Right atrium auricular region (tissue), 2 donors: ENCODE data around the gene PRKCH. TPM values are rescaled to one million over a fixed set of nuclear protein-coding genes. Genes with fewer than 3 reads are reported as not detected.
"Not testable (repeated sequence)": the region's sequence is repeated elsewhere in the genome, so short reads cannot be mapped to it uniquely, and the experiment has no call there.

Experiments used
- DNase-seq: peaks from one replicate; pipeline ENCODE4 v3.0.0-alpha.2; 2019; ENCODE audit warnings: low spot score
- H3K27ac ChIP-seq, 2 donors: fragments of 200-600 bp; sonication (generic); 1 replicate in 1 of 2; 2 replicates in 1 of 2; pipeline ENCODE4 v1.5.1; 2016 to 2019
- H3K27me3 ChIP-seq, 2 donors: fragments of 200-600 bp; sonication (generic); one replicate each; pipeline versions ENCODE4 v1.5.1 to v1.6.0; 2017 to 2019
- H3K36me3 ChIP-seq: fragments of 200-600 bp; sonication (generic); one replicate; pipeline ENCODE4 v1.5.1; 2016
- H3K4me1 ChIP-seq, 2 donors: fragments of 200-600 bp; sonication (generic); one replicate each; pipeline versions ENCODE4 v1.5.1 to v1.6.0; 2017 to 2019
- H3K4me3 ChIP-seq, 2 donors: fragments of 200-600 bp; sonication (generic); 1 replicate in 1 of 2; 2 replicates in 1 of 2; pipeline ENCODE4 v1.5.1; 2017 to 2019; ENCODE audit warnings: mild to moderate bottlenecking in 1 of 2, moderate library complexity in 1 of 2
- H3K9me3 ChIP-seq, 2 donors: fragments of 200-600 bp; sonication (generic); one replicate each; pipeline ENCODE4 v1.5.1; 2019
- total RNA-seq, 2 donors: library from RNA; depleted of rRNA; stranded (reverse); fragments of >200 nt; gene quantifications; one replicate each; pipeline ENCODE4 v1.1.0, GENCODE V29; 2016
- TF ChIP-seq, protein P1 (sequence below), 2 donors: fragments of 200-600 bp; sonication (generic); IDR thresholded peaks; one replicate each; pipeline ENCODE4 v1.5.1; 2019; ENCODE audit warnings: antibody characterized with exemption in 2 of 2

Gene PRKCH
- total RNA-seq, 2 donors from 2014 or later = 24.9 to 40.3 TPM

DNA sequence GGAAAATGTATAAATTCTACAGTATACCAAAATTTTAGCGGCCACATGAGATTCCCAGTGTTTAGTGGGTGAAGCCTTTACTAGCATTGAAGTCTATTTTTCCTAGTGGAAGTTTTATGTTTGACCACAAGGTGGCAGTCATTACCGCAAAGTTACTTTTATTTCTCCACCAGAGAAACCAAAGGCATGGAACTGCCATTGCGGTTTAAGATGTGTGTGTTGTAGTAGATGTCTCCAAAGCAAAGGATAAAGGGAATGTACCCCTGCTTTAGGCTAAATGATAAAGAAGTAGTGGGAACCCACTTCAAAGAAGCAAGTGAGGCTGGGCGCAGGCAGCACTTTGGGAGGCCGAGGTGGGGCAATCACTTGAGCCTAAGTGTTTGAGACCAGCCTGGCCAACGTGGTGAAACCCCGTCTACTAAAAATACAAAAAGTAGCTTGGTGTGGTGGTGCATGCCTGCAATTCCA lies 140.5 kb downstream of the PRKCH start:
- DNase-seq = no peak
- peak overlapping the region in 1 of 2 donors; percentile 19 for H3K27ac ChIP-seq
- no peaks in the 10 kb centered on the region for H3K27me3 ChIP-seq
- H3K36me3 ChIP-seq = no peaks in the 10 kb centered on the region
- peaks cover 0 to 36% of the 10 kb centered on the region in 2 donors for H3K4me1 ChIP-seq
- no peak overlapping the region for H3K4me3 ChIP-seq
- H3K9me3 ChIP-seq = peaks cover 0 to 8% of the 10 kb centered on the region in 2 donors
- TF ChIP-seq, protein P1, sequence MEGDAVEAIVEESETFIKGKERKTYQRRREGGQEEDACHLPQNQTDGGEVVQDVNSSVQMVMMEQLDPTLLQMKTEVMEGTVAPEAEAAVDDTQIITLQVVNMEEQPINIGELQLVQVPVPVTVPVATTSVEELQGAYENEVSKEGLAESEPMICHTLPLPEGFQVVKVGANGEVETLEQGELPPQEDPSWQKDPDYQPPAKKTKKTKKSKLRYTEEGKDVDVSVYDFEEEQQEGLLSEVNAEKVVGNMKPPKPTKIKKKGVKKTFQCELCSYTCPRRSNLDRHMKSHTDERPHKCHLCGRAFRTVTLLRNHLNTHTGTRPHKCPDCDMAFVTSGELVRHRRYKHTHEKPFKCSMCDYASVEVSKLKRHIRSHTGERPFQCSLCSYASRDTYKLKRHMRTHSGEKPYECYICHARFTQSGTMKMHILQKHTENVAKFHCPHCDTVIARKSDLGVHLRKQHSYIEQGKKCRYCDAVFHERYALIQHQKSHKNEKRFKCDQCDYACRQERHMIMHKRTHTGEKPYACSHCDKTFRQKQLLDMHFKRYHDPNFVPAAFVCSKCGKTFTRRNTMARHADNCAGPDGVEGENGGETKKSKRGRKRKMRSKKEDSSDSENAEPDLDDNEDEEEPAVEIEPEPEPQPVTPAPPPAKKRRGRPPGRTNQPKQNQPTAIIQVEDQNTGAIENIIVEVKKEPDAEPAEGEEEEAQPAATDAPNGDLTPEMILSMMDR (IDR thresholded peaks at IDR 0.05) = peak; percentile 72 to 88

DNA sequence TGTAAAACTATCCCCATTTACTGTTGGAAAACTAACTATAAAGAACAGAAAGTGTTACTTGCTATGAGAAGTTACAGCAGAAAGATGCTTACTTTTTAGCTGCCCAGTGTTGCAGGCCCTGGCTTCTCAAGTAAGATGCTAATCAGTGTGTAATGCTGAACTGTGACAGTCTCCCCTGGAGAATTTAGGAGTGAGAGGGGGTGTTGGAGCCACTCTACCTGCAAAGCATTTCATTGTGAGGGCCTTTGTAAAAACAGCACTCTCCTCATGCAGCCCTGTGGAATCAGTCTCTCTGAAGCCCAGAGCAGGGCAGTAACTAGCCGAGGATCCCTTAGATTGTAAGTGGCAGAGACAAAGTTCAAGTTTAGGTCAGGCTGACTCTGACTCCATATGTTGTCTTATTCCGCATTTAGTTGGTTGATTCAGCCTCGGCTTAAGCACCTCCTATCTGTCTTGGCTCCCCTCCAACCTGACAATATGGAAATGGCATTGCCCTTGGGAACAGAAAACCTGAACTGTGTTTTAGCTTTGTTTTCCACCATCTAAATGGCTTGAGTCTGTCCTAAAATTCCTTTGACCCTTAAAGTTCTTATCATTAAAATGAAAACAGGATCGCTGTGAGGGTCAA lies 141.3 kb downstream of the PRKCH start:
- no peaks in the 10 kb centered on the region for H3K27me3 ChIP-seq
- no peak overlapping the region for H3K4me3 ChIP-seq
- H3K4me1 ChIP-seq = peaks cover 0 to 44% of the 10 kb centered on the region in 2 donors
- peak overlapping the region; percentile 19 to 49 for H3K27ac ChIP-seq
- no peaks in the 10 kb centered on the region for H3K36me3 ChIP-seq
- H3K9me3 ChIP-seq = peaks cover 0 to 8% of the 10 kb centered on the region in 2 donors
- TF ChIP-seq, protein P1 (IDR thresholded peaks at IDR 0.05) = no peak
- DNase-seq = no peak

DNA sequence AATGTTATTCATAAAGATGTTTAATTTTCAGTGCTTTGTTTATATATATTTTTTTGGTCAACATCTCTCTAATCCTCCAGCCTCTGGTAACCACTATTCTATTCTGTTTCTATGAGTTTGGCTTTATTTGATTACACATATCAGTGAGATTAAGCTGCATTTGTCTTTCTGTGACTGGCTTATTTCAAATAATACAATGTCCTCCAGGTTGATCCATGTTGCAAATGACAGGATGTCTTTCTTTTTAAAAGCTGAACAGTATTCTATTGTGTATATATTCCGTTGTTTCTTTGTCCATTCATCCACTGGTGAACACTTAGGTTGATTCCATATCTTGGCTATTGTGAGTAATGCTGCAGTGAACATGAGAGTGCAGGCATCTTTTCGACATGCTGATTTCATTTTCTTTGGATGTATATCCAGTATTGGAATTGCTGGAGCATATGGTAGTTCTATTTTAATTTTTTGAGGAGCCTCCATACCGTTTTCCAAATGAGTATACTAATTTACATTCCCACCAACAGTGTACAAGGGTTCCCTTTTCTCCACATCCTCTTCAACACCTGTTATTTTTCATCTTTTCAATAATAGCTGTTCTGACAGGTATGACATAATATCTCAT lies 142.4 kb downstream of the PRKCH start:
- peaks cover 0 to 8% of the 10 kb centered on the region in 2 donors for H3K9me3 ChIP-seq
- peak overlapping the region in 1 of 2 donors; percentile 49 for H3K27ac ChIP-seq
- H3K4me3 ChIP-seq = no peak overlapping the region
- no peaks in the 10 kb centered on the region for H3K27me3 ChIP-seq
- no peaks in the 10 kb centered on the region for H3K36me3 ChIP-seq
- peaks cover 0 to 55% of the 10 kb centered on the region in 2 donors for H3K4me1 ChIP-seq
- TF ChIP-seq, protein P1 (IDR thresholded peaks at IDR 0.05) = no peak
- no peak for DNase-seq

DNA sequence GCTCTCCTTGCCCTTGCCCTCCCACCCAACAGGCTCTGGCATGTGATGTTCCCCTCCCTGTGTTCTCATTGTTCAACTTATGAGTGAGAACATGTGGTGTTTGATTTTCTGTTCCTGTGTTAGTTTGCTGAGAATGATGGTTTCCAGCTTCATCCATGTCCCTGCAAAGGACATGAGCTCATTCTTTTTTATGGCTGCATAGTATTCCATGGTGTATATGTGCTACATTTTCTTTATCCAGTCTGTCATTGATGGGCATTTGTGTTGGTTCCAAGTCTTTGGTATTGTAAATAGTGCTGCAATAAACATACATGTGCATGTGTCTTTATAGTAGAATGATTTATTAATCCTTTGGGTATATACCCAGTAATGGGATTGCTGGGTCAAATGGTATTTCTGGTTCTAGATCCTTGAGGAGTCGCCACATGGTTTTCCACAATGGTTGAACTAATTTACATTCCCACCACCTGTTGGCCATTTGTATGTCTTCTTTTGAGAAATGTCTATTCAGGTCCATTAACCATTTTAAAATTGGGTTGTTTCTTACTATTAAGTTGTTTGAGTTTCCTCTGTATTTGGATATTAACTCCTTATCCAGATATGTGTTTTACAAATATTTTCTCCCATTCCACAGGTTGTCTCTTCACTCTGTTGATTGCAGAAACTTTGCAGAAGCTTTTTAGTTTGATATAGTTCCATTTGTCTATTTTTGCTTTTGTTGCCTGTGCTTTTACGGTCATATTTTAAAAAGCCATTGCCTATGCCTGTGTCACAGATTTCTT lies 143.4 kb downstream of the PRKCH start:
- not testable (repeated sequence) for H3K36me3 ChIP-seq, H3K4me3 ChIP-seq, H3K9me3 ChIP-seq, DNase-seq, H3K27me3 ChIP-seq
- peak overlapping the region in 1 of 2 donors; percentile 93 for H3K27ac ChIP-seq
- peaks cover 0 to 65% of the 10 kb centered on the region in 2 donors for H3K4me1 ChIP-seq

DNA sequence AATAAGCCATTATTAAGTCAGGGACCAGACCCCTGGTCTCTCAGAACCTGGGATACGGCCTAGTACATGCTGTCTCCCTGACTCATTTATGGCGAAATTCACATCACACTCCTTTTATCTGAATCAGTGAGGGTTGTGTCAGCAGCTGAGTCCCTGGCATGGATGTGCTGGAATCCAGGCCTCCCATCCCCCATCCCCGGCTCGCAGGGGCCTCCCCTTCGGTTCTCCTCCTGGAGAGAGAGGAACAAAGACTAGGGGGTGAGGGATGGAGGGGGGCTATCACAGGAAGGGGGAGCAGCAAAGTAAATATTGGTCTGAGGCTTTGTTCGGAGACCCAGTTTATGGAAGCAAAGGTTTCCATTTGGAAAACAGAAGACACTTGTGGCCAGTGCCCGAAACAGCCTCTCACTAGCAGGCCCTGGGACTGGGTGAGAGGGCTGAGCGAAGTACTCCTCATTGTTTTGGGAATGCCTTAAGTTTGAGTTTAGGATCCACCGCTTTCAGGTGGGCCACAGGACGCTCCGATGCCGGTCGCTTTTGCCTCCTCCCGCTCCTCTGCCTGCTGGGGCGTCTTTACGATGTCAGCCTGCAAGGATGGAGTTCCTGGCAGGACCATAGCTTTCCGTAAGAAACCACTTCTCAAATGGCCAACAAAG lies 145.0 kb downstream of the PRKCH start:
- Histone ChIP-seq H3K27me3 (no peaks in the 10 kb centered on the region), H3K27ac (peak overlapping the region; percentile 82 to 93), H3K4me1 (peaks cover 0 to 80% of the 10 kb centered on the region in 2 donors), H3K4me3 (no peak overlapping the region), H3K36me3 (no peaks in the 10 kb centered on the region), H3K9me3 (peaks cover 0 to 8% of the 10 kb centered on the region in 2 donors)
- peak; percentile 91 for DNase-seq
- TF ChIP-seq, protein P1 (IDR thresholded peaks at IDR 0.05) = no peak
